Activated CD4-positive, alpha-beta T cell treated with anti-CD3 and anti-CD28 coated beads, Interleukin-2, amount 10 ng/mL, durations not matched to agents 7 days and 5 days (primary cell): ENCODE results near the gene ZSWIM6. TPM values are rescaled to one million over a fixed set of nuclear protein-coding genes. Genes with fewer than 3 reads are reported as not detected.

Experiments used
- CTCF ChIA-PET: fragments of 350-600 bp; sonication (Branson Sonifier 250); formaldehyde crosslinking; loops from one replicate; lab custom pipeline; 2021; ENCODE audit warnings: antibody characterized with exemption; lab: Charles Lee
- POLR2A ChIA-PET: fragments of 350-600 bp; sonication (Branson Sonifier 250); formaldehyde crosslinking; loops from one replicate; lab custom pipeline; 2021; ENCODE audit warnings: antibody characterized with exemption; lab: Charles Lee
- DNase-seq: peaks from one replicate; pipeline ENCODE4 v3.0.0-alpha.2; 2020
- H3K27ac Mint-ChIP-seq: one replicate; pipeline ENCODE4 v1.8.0; 2021; ENCODE audit warnings: mild to moderate bottlenecking, moderate library complexity, mixed read lengths
- H3K27me3 Mint-ChIP-seq: one replicate; pipeline ENCODE4 v1.8.0; 2021; ENCODE audit warnings: mixed read lengths
- H3K36me3 Mint-ChIP-seq: one replicate; pipeline ENCODE4 v1.8.0; 2021; ENCODE audit warnings: low read depth, mixed read lengths
- H3K4me1 Mint-ChIP-seq: one replicate; pipeline ENCODE4 v1.8.0; 2021; ENCODE audit warnings: mixed read lengths
- H3K4me3 Mint-ChIP-seq: one replicate; pipeline ENCODE4 v1.8.0; 2021; ENCODE audit warnings: mild to moderate bottlenecking, moderate library complexity, mixed read lengths
- H3K9me3 Mint-ChIP-seq: one replicate; pipeline ENCODE4 v1.8.0; 2021; ENCODE audit warnings: mixed read lengths
- total RNA-seq, 2 experiments: library from RNA; stranded (reverse); gene quantifications; one replicate each; pipeline ENCODE4 v1.2.3, GENCODE V29; 2021

ZSWIM6 gene
- total RNA-seq, 2 experiments from 2014 or later: 3.8 to 4.3 TPM

DNA sequence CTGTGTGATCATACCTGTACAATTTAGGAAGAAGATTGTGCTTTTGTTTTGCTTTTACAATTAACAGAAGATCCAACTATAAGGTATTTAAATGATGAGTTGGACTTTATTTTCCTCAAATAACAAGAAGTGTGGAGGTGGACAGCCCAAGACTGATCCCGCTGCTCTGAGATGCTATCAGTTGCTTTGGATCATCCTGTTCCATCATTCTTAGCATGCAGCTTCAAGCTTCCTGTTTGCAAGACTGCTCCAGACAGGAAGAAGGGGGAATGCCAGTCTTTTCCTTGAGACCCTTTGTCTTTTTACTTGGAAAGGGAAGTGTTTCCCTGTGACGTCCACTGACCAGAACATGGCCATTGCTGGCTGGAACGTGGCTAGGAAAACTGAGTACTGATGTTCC, 250.8 kb downstream of the ZSWIM6 start:
- Mint-ChIP-seq H3K27ac (no peak overlapping the region), H3K4me1 (no peaks in the 10 kb centered on the region), H3K27me3 (no peaks in the 10 kb centered on the region), H3K4me3 (no peak overlapping the region), H3K9me3 (no peaks in the 10 kb centered on the region), H3K36me3 (no peaks in the 10 kb centered on the region)
- ChIA-PET POLR2A (no interaction called here), CTCF (no interaction called here)
- DNase-seq: no peak

DNA sequence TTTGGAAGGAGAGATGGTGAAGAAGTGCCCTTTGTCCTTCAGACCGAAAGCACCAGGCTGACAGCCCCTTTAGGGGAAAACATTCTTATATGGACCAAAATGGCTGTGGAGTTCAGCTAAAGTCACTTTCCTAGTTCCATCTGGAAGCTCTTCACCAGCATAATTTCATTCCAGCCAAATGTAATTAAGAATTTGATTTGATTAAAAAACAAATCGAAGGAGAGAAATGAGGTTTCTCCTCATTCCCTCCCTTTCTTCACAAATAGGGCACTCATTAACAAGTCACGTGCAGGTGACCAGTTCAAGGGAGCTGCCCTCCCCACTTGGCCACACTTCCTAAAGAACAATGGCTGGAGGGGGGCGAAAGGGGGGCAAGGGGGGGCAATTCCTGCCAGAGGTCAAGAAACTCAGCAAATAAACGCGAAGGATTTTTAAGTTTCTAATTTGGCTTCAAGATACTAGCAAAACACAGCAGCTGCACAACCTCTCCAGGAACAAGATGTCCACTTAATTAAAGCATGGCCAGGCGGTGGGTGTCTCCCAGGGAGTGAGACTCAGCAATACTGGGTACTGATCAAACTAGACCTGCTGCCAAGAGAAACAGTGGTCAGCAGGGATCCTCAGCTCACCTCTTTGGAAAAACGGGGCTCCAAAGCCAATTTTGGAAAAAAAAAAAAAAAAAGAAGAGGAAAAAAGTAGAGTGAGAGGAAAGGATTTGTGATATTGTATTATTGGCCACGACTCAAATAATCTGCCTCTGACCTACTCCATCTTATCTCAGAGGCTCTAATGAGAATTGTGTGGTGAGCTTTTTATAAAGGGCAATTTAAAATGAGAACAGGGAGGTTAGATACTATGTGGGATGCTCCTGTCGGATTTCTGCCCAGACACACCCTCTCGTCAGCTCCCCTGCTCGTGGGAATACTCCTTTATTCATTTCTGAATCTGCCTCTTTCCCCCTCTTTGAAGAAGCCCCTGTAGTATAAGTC, 254.3 kb downstream of the ZSWIM6 start:
- no peaks in the 10 kb centered on the region for H3K36me3 Mint-ChIP-seq
- CTCF ChIA-PET: interaction anchor here (0.6 to 0.9 kb wide), 2 partner anchors 11 to 242 kb away, joined by 3 read pairs; no protein-coding TSS in a partner anchor
- POLR2A ChIA-PET: no interaction called here
- no peak overlapping the region for H3K27ac Mint-ChIP-seq
- no peaks in the 10 kb centered on the region for H3K9me3 Mint-ChIP-seq
- DNase-seq: no peak
- no peak overlapping the region for H3K4me3 Mint-ChIP-seq
- no peaks in the 10 kb centered on the region for H3K27me3 Mint-ChIP-seq
- no peaks in the 10 kb centered on the region for H3K4me1 Mint-ChIP-seq

DNA sequence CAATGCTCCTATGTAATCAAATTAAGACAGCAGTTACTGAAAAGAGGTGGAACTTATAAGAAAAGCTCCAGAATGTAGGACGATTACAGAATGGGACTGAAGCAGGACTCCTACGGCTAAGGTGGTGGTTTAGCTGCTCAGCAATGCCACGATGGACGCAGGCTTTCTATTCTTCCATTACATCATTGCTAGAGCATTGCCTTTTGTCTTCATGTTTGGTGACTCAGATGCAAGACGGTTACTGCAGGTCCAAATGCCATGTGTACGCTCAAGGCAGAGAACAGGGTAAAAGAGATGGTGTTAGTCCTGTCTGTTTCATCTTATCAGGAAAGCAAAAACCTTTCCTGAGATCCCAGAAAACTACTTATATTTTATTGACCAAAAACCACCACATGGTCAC, 255.1 kb downstream of the ZSWIM6 start:
- POLR2A ChIA-PET: no interaction called here
- no peaks in the 10 kb centered on the region for H3K4me1 Mint-ChIP-seq
- H3K9me3 Mint-ChIP-seq: no peaks in the 10 kb centered on the region
- CTCF ChIA-PET: no interaction called here
- H3K27ac Mint-ChIP-seq: no peak overlapping the region
- DNase-seq: no peak
- no peaks in the 10 kb centered on the region for H3K36me3 Mint-ChIP-seq
- no peak overlapping the region for H3K4me3 Mint-ChIP-seq
- H3K27me3 Mint-ChIP-seq: no peaks in the 10 kb centered on the region

GRCh38 chr5:61588216-61588615, 256.2 kb downstream of the ZSWIM6 start:
- Mint-ChIP-seq H3K27ac (no peak overlapping the region), H3K9me3 (no peaks in the 10 kb centered on the region), H3K4me1 (no peaks in the 10 kb centered on the region), H3K36me3 (no peaks in the 10 kb centered on the region), H3K27me3 (no peaks in the 10 kb centered on the region), H3K4me3 (no peak overlapping the region)
- CTCF ChIA-PET: no interaction called here
- DNase-seq: no peak
- POLR2A ChIA-PET: no interaction called here

- H3K4me3 Mint-ChIP-seq: no peak overlapping the region
- POLR2A ChIA-PET: no interaction called here
- no peaks in the 10 kb centered on the region for H3K4me1 Mint-ChIP-seq
- H3K9me3 Mint-ChIP-seq: no peaks in the 10 kb centered on the region
- no peak for DNase-seq
- H3K27ac Mint-ChIP-seq: no peak overlapping the region
- H3K36me3 Mint-ChIP-seq: no peaks in the 10 kb centered on the region
- H3K27me3 Mint-ChIP-seq: no peaks in the 10 kb centered on the region
- CTCF ChIA-PET: no interaction called here
These were observed 257.9 kb downstream of the ZSWIM6 start for GRCh38 chr5:61589946-61590345.

DNA sequence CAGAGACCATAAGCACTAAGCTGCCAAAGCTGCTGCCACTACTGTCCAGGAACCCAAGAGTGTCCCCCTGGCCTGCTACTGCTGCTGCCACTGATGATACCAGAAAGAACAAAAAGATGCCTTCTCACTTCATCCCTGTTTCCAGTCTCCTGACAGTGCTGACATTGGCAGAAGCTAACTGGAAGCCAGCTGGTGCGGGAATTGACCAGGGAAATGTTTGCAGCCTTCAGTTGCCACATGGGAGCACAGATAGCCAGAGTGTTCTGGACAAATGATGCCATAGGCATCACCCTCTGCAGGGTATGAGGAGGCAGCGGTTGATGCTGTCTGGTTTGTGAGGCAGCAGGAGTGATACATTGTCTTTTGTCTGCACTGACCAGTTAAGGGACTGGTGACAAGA, 258.4 kb downstream of the ZSWIM6 start:
- H3K27me3 Mint-ChIP-seq: no peaks in the 10 kb centered on the region
- H3K36me3 Mint-ChIP-seq: no peaks in the 10 kb centered on the region
- POLR2A ChIA-PET: no interaction called here
- H3K27ac Mint-ChIP-seq: no peak overlapping the region
- no peak for DNase-seq
- H3K9me3 Mint-ChIP-seq: no peaks in the 10 kb centered on the region
- no peak overlapping the region for H3K4me3 Mint-ChIP-seq
- CTCF ChIA-PET: no interaction called here
- no peaks in the 10 kb centered on the region for H3K4me1 Mint-ChIP-seq

DNA sequence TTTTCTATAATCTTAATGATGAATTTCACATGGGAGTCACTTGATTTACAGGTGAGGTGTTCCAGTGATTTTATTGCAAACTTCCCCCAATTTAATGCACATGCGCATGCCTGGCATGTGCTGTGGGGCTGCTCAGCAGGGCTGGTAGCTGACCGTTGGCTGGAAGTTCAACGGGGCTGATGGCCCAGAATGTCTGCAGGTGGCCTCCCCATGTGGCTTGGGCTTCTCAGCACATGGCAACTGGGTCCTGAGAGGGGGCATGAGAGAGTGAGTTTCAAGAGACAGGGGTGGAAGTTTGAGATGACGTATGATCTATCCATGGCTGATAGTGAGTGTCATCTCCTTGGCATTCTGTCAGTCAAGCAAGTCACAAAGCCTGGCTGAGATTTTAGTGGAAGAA, 259.8 kb downstream of the ZSWIM6 start:
- Mint-ChIP-seq H3K27me3 (no peaks in the 10 kb centered on the region), H3K4me1 (no peaks in the 10 kb centered on the region), H3K9me3 (no peaks in the 10 kb centered on the region), H3K27ac (no peak overlapping the region), H3K4me3 (no peak overlapping the region), H3K36me3 (no peaks in the 10 kb centered on the region)
- no peak for DNase-seq
- ChIA-PET POLR2A (no interaction called here), CTCF (no interaction called here)

GRCh38 chr5:61595426-61595825, 263.4 kb downstream of the ZSWIM6 start:
- Mint-ChIP-seq H3K4me3 (no peak overlapping the region), H3K9me3 (no peaks in the 10 kb centered on the region), H3K27me3 (peaks cover 1% of the 10 kb centered on the region), H3K36me3 (no peaks in the 10 kb centered on the region), H3K27ac (no peak overlapping the region), H3K4me1 (no peaks in the 10 kb centered on the region)
- DNase-seq: no peak
- POLR2A ChIA-PET: no interaction called here
- CTCF ChIA-PET: interaction anchor here (1.8 kb wide), 2 partner anchors 11 to 62 kb away, joined by 4 to 5 read pairs; no protein-coding TSS in a partner anchor

Other genes starting within 250 kb of the ZSWIM6 start
- 10 to 100 TPM; 49.0 to 57.2 TPM for gene SMIM15, start 169.8 kb upstream of the ZSWIM6 start, total RNA-seq